GM18870 (cell line): Measurements from ENCODE around the gene ERC1.
"Not testable (repeated sequence)": the region's sequence is repeated elsewhere in the genome, so short reads cannot be mapped to it uniquely, and the experiment has no call there.

Source experiments
- ATAC-seq: cut with Tn5 transposase; IDR thresholded peaks from one replicate; pipeline ENCODE4 v1.9.1; 2021; ENCODE audit warnings: moderate library complexity; ENCODE audit not compliant: unreplicated experiment

ERC1 gene

DNA sequence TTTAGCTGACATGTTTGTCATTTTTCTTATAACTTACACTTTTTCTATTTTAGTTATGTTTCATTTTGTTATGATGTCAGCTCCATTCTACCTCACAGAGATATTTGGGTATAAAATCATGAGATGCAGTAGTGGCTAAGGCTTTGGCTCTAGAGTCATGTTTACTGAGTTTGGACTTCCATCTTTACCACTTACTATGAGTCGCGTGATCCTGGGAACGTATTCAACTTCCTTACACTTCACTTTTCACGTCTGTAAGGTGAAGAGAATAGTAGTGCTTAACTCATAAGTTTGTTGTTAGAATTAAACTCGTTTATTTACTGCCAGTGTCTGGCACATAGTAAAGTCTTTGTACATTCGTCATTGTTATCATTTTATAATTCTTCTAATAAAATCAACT lies 126.3 kb downstream of the ERC1 start:
- no peak for ATAC-seq

DNA sequence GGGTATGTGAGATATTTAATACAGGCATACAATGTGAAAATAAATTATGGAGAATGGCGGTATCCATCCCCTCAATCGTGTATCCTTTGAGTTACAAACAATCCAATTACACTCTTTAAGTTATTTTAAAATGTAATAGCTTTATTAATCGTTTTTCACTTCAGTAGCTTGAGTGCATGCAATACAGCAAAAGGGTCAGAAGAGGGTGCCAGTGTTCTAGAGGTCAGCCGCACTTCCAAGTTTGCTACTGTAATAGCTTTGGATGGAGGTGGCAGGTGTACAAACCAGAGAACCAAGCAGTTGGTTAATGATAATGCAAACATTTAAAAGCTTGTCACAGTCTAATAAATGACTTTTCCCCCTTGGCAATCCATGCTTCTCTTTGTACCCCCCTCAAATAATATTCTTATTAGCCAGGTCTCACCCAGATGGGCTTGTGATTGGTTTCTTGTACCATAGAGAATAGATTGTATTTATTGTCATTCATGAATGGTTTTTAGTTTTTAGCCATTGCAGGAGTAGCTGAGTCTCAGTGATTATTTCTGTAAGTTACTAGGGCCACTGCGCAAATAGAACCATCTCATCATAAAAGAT lies 127.0 kb downstream of the ERC1 start:
- no peak for ATAC-seq

DNA sequence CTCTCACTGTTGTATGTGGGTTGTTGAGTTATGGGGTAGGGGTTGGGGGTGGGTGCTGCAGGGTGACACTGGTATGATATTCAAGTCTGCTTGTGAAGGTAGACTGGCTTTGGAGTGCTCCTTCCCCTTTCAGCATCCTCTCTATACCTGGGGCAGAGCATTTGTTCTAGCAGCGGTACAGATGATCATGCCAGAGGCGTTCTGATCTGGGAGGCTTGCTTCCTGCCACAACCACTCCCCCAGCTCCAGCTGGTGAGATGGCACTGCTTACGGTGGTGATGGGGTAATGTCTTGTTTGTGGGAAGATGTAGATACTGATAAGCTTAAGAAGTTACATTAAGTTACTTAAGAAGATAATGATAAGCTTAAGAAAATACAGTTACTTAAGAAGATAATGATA lies 131.8 kb downstream of the ERC1 start:
- ATAC-seq = no peak

- no peak for ATAC-seq
Observed at GRCh38 chr12:1126091-1126490, 135.1 kb downstream of the ERC1 start.

GRCh38 chr12:1127021-1127420 lies 136.0 kb downstream of the ERC1 start:
- ATAC-seq = no peak

- no peak for ATAC-seq
Observed at GRCh38 chr12:1130164-1130563, 139.1 kb downstream of the ERC1 start.

GRCh38 chr12:1130571-1130970 lies 139.5 kb downstream of the ERC1 start:
- no peak for ATAC-seq

- ATAC-seq = no peak
Observed at GRCh38 chr12:1131811-1132224, 140.8 kb downstream of the ERC1 start.

DNA sequence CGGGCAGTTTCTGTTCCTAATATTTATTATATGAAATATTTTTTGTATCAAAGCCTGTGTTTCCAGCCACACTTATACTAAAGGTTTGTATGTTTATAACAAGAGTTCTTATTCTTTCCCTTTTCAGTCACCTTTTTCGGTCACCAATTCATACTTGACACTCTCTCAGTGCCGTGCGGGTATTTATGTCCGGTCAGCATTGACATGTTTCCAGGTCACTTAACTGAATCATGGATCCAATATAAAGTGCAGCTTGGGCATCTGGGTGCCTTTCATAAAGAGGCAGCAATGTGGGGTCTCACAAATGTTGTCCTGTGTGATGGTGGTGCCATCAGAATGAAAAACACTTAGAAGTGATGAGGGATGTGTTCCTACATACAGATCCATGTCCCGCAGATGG lies 141.3 kb downstream of the ERC1 start:
- ATAC-seq = no peak

- ATAC-seq = no peak
Observed at GRCh38 chr12:1138691-1139090, 147.7 kb downstream of the ERC1 start.

- not testable (repeated sequence) for ATAC-seq
Observed at GRCh38 chr12:1146758-1147157, 155.7 kb downstream of the ERC1 start.

- ATAC-seq = no peak
Observed at GRCh38 chr12:1147821-1148220, 156.8 kb downstream of the ERC1 start.

GRCh38 chr12:1157046-1157445 lies 166.0 kb downstream of the ERC1 start:
- no peak for ATAC-seq

- no peak for ATAC-seq
Observed at GRCh38 chr12:1161197-1161596, 170.2 kb downstream of the ERC1 start.

DNA sequence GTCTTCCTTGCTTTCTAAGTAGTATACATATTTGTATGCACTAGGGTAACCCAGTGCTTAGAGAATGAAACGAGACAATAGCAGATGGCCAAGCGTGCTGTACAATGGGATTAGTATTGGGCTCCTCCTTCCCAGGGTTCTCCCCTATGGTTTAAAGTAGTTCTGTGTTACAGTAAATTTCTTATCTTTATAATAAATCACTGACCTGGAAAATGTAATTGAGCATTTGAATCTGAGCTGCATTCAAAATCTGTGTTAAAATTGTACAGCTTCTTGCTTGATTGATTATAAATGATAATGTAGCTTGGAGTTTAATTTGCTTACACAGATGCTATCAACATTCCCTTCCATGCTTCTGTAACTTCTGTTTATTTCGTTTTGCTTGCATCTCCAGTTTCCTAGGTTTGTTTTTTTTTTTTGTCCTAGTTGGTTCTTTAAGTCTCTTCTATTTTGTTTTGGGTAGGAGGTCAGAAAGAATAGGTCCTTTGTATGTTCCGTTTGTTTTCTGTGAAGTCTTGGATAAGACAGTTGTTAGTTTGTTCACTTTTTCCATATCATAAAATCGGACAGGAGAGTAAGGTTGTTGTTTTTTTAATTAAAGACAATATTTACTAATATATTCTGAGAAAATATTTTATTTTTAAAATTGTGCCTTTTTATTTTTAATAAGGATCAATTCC lies 171.2 kb downstream of the ERC1 start:
- no peak for ATAC-seq

GRCh38 chr12:1167784-1168183 lies 176.8 kb downstream of the ERC1 start:
- no peak for ATAC-seq

- no peak for ATAC-seq
Observed at GRCh38 chr12:1170411-1170810, 179.4 kb downstream of the ERC1 start.

- ATAC-seq = no peak
Observed at GRCh38 chr12:1171657-1172408, 180.8 kb downstream of the ERC1 start.

DNA sequence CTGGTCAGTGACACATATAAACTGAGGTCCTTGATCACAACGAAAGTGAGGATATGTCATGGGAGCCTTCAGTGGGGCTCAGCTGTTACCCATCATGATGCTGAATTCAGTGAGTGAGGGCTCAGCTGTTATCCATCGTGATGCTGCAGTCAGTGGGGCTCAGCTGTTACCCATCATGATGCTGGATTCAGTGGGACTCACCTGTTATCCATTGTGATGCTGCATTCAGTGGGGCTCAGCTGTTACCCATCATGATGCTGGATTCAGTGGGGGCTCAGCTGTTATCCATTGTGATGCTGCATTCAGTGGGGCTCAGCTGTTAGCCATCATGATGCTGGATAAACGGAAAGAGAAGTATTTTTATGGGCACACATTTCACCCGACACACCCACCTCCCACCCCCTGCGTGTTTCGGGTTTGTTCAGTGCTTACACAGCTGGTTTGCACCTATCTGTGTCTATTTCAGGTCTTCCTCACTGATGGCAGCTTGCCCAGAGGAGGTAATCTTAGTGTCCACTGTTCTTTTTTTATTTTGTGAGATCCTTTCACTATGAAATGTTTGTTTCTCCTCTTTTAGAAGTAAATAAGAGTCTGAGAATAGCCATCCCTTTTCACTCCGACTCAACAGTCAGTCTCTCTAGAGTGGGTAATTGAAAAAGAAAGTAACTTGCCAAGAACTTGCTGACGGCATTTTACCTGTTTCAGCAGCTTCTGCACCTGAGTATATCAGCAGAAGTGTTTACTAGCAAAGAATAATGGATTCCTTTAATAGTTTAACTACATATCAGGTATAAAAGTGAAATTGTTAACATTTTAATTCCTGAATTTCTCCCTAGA lies 183.0 kb downstream of the ERC1 start:
- no peak for ATAC-seq

DNA sequence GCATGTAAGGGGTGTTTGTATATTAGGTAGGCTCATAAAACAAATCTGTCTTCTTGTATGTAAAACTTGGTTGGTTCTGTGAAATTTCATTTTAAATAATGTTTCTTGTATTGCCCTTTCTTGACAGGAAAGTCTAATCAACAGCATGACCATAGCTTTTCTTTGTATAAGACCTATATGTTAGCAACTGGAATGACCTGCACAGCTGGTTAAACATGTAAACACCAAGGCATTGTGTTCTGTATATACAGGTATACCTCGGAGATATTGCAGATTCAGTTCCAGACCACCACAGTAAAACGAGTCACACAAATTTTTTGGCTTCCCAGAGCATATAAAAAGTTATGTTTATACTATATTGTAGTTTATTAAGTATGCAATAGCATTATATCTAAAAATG lies 183.6 kb downstream of the ERC1 start:
- ATAC-seq = no peak

DNA sequence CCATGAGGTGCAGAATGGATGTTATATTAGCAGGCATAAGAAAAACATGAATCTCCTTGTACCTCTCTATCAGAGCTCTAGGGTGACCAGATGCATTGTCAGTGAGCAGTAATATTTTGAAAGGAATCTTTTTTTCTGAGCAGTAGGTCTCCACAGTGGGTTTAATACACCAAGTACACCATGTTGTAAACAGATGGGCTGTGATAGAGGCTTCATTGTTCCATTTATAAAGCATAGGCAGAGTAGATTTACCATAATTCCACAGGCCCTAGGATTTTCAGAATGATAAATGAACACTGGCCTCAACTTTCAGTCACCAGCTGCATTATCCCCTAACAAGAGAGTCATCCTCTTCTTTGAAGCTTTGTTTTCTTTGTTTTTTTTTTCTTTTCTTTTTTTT lies 185.2 kb downstream of the ERC1 start:
- no peak for ATAC-seq
